ENCODE measurements around the gene LMTK3. TPM values are rescaled to one million over a fixed set of nuclear protein-coding genes. Genes with fewer than 3 reads are reported as not detected.

Gene LMTK3
- total and polyA plus RNA-seq, 2 of the 13 experiments (the other 11 are each of a cell fraction or from before 2014, with no cell fraction given) = 0.18 to 0.29 TPM

- TF ChIP-seq ARID5B (CRISPR knock-in tag; IDR thresholded peaks at IDR 0.05) (peak; percentile 97), IKZF1 (IDR thresholded peaks at IDR 0.05) (no peak), ZNF614 (CRISPR knock-in tag; IDR thresholded peaks at IDR 0.05; ENCODE audit: borderline replicate concordance) (peak; percentile 85; the same call in 1 of the 2 replicates), CBX5 (CRISPR knock-in tag; IDR thresholded peaks at IDR 0.05; ENCODE audit: borderline replicate concordance) (peak; percentile 94; the same call in 1 of the 2 replicates), PAXIP1 (CRISPR knock-in tag; conservative IDR thresholded peaks at IDR 0.05) (peak; percentile 97), ZNF275 (CRISPR knock-in tag; IDR thresholded peaks at IDR 0.05; ENCODE audit: borderline replicate concordance) (0 out of 2 replicates have a peak, but pooled peaks have one; percentile 49), IKZF4 (CRISPR knock-in tag; IDR thresholded peaks at IDR 0.05; ENCODE audit: borderline replicate concordance, low read depth, not compliant biosample characterization) (no peak), SNRNP70 (IDR thresholded peaks at IDR 0.05; ENCODE audit: low read depth, low read length) (no peak), ZNF235 (CRISPR knock-in tag; IDR thresholded peaks at IDR 0.05; ENCODE audit: borderline replicate concordance) (no peak), NR1H2 (CRISPR knock-in tag; IDR thresholded peaks at IDR 0.05; ENCODE audit: borderline replicate concordance, low read depth) (no peak), TRIM24 (CRISPR knock-in tag; IDR thresholded peaks at IDR 0.05) (no peak), JUND (CRISPR knock-in tag; IDR thresholded peaks at IDR 0.05) (0 out of 2 replicates have a peak, but pooled peaks have one; percentile 53), AFF4 (CRISPR knock-in tag; IDR thresholded peaks at IDR 0.05) (no peak), ZNF720 (CRISPR knock-in tag; IDR thresholded peaks at IDR 0.05) (no peak)
Measured at GRCh38 chr19:48558018-48558684, 46.5 kb upstream of the LMTK3 start (continued).

All from HepG2 (cell line).